Adrenal gland (tissue), 12 donors: ENCODE data around the gene RPL26. TPM values are rescaled to one million over a fixed set of nuclear protein-coding genes. Genes with fewer than 3 reads are reported as not detected.

Experiments used
- DNase-seq, 7 donors: peaks; one replicate each; pipeline ENCODE4 v3.0.0-alpha.2; 2019 to 2020
- H3K27ac ChIP-seq, 5 donors: fragments of 200-600 bp; sonication (generic) in 4 of 5; 1 replicate in 3 of 5; 2 replicates in 2 of 5; pipeline versions ENCODE4 v1.5.1 to v1.8.0; 2016 to 2020; ENCODE audit warnings: mild to moderate bottlenecking in 1 of 5
- H3K27me3 ChIP-seq: fragments of 200-600 bp; 2 replicates; pipeline ENCODE4 v1.8.0; 2021
- H3K36me3 ChIP-seq, 2 donors: fragments of 200-600 bp; replicated peaks in 1 of 2; 1 replicate in 1 of 2; 2 replicates in 1 of 2; pipeline versions ENCODE4 v1.5.1 to v1.8.0; 2018 to 2022
- H3K4me1 ChIP-seq, 2 donors: fragments of 200-600 bp; replicated peaks in 1 of 2; 1 replicate in 1 of 2; 2 replicates in 1 of 2; pipeline versions ENCODE4 v1.5.1 to v1.8.0; 2018 to 2021
- H3K4me3 ChIP-seq, 4 donors: fragments of 200-600 bp; sonication (generic) in 3 of 4; one replicate each; pipeline ENCODE4 v1.5.1; 2016 to 2018
- H3K9me3 ChIP-seq, 3 donors: fragments of 200-600 bp; sonication (generic) in 1 of 3; replicated peaks in 1 of 3; 1 replicate in 2 of 3; 2 replicates in 1 of 3; pipeline versions ENCODE4 v1.5.1 to v1.8.0; 2016 to 2021
- POLR2A ChIP-seq, 2 donors: fragments of 450-650 bp; IDR thresholded peaks; one replicate each; pipeline ENCODE4 v1.6.1; 2017; ENCODE audit warnings: antibody characterized with exemption in 2 of 2, mild to moderate bottlenecking in 2 of 2, moderate library complexity in 1 of 2
- WGBS, 4 donors: extraction: QIAGEN DNeasy Blood & Tissue Kit in 2 of 4; methylation state at CpG; one replicate each; pipeline versions ENCODE4 v1.1.5 to v1.1.7; 2013 to 2017; 5-methylcytosine and 5-hydroxymethylcytosine counted together
- intact Hi-C, 2 donors: fragments of 100-400 bp; cut with DNase I; formaldehyde crosslinking; loops; one replicate each; pipeline versions ENCODE4 v1.14.1 to v1.15.0; 2022 to 2023
- polyA plus RNA-seq, 3 donors: library from polyadenylated mRNA; stranded (reverse); fragments of 200-250 nt in 2 of 3; fragments of 350-450 nt in 1 of 3; fragmentation: Illumina TruSeq in 1 of 3; extraction: RNeasy Lipid Tissue Mini Kit (QIAGEN cat#74804) in 1 of 3; gene quantifications; one replicate each; pipeline ENCODE4 v1.2.3, GENCODE V29; 2013 to 2014
- small RNA-seq, 2 donors: library from RNA; depleted of rRNA; stranded (forward); fragments of <200 nt; gene quantifications; one replicate each; pipeline ENCODE3, GENCODE V24; 2016
- total RNA-seq, 9 donors: library from RNA; depleted of rRNA in 4 of 9; stranded (reverse); fragments of >200 nt in 4 of 9; fragments of 120-200 nt in 1 of 9; fragmentation: NEBNext Ultra II Directional in 1 of 9; extraction: Animal tissue kit (Norgen Biotek cat#: 25700) in 1 of 9; gene quantifications; one replicate each; pipeline versions ENCODE4 v1.1.0 to v1.2.4, GENCODE V29; 2013 to 2023
- TF ChIP-seq, protein P1 (sequence below), 6 experiments: fragments of 450-650 bp in 4 of 6; fragments of 200-600 bp in 2 of 6; sonication (generic) in 1 of 6; IDR thresholded peaks; 1 replicate in 5 of 6; 2 replicates in 1 of 6; pipeline versions ENCODE4 v1.5.1 to v1.8.0; 2016 to 2021; ENCODE audit warnings: antibody characterized with exemption in 6 of 6, mild to moderate bottlenecking in 2 of 6, moderate library complexity in 1 of 6
- donor health status: healthy with polysubstance abuse.
- donor health status: Bipolar disorder and iron deficiency.
- donor health status: DM: yes; HTN: yes; CAD: no.
- donor health status: DM: no; HTN: no; CAD: no.
- donor health status: DM: no; HTN: no; CAD: no.
- donor health status: DM: yes; HTN: yes; CAD: no.

The RPL26 gene
- total and polyA plus RNA-seq, 12 donors, result 1,250 to 3,973 (median 1,971) TPM

DNA sequence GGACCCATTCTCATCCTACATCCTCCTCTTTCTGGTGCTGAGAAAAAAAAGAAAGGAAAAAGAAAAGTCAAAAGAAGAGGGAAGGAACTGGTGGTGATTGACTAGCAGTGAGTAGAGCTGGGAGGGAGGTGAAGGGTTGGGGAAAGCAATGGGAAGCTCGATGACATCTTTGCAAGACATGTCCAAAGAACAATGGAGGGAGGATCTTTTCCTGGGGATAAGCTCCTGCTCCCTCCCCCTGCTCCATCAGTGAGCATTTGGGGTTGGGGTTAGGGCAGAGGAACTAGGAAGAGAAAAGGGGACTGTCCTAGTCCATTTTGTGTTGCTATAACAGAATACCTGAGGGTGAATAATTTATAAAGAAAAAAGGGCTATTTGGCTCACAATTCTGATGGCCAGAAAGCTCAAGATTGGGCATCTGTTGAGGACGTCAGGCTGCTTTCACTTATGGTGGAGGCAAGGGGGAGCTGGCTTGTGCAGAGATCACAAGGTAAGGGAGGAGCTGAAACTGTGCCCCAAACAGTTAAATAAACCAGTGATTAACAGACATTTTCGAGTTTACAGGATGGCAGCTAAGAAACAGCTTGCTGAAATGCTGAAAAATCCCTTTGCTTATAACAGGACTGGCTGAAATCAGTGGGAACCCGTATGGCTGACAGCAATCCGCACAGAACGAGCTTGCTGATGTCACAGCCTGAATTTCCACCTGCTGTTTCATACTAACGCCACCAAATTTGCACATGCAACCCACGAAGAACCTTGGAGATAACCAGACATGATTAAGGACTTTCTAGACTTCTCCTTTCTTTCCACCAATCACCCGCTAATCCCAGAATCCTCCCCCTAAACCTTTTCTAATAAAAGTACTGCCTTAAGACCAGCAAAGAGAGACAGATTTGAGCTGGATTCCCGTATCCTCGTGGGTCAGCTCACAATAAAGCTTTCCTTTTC is 44.9 kb downstream of the RPL26 start:
- no peaks in the 10 kb centered on the region for H3K36me3 ChIP-seq
- intact Hi-C loops, result no loop called here
- H3K4me3 ChIP-seq, result no peak overlapping the region
- TF ChIP-seq POLR2A (IDR thresholded peaks at IDR 0.05), result no peak
- WGBS, 4 donors, result 26 to 30% (median 27%) methylated on average over 11 of the region's 11 CpGs
- H3K4me1 ChIP-seq, result peaks cover 0 to 11% of the 10 kb centered on the region in 2 donors
- peak in 4 of 7 donors; percentile 31 to 64 (median 57) for DNase-seq
- no peaks in the 10 kb centered on the region for H3K9me3 ChIP-seq
- no peak overlapping the region for H3K27ac ChIP-seq
- no peaks in the 10 kb centered on the region for H3K27me3 ChIP-seq

DNA sequence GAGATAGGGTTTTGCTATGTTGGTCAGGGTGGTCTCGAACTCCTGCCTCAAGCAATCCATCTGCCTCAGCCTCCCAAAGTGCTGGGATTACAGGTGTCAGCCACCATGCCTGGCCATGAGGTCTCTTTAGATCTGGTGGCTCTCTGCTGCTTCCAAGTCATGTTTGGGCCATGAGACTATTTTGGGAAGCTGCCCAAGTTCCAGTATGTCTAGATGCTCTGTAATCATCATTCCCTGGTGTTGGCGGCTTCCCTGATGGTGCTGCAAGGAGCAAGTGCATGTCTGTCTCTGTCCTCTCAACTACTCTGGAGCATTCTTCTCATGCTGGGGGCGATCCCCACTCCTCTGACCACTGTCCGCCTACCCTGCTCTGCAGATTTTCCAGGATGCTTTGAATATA is 49.7 kb downstream of the RPL26 start:
- WGBS, 4 donors, result 80 to 94% (median 88%) methylated on average over 3 to 4 of the region's 4 CpGs
- H3K4me3 ChIP-seq, result no peak overlapping the region

DNA sequence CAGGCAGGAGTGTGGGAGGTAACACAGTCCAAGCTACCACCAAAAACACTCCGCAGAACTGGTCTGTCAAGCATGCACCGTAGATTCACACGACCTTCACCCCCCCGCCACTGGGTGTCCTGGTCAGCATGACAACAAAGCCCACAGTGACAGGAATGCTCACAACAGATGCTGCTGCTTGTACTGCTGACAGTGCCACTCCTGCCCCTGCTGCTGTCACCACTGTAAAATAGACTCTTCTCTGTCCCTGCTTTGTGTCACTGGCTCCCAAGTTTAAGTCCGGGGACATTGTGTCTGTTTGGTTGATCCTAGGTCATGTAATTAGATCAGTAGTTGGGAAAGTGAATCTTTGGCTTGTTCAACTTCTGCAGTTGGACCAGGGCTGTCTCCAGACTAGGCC is 50.3 kb downstream of the RPL26 start:
- TF ChIP-seq, protein P1, sequence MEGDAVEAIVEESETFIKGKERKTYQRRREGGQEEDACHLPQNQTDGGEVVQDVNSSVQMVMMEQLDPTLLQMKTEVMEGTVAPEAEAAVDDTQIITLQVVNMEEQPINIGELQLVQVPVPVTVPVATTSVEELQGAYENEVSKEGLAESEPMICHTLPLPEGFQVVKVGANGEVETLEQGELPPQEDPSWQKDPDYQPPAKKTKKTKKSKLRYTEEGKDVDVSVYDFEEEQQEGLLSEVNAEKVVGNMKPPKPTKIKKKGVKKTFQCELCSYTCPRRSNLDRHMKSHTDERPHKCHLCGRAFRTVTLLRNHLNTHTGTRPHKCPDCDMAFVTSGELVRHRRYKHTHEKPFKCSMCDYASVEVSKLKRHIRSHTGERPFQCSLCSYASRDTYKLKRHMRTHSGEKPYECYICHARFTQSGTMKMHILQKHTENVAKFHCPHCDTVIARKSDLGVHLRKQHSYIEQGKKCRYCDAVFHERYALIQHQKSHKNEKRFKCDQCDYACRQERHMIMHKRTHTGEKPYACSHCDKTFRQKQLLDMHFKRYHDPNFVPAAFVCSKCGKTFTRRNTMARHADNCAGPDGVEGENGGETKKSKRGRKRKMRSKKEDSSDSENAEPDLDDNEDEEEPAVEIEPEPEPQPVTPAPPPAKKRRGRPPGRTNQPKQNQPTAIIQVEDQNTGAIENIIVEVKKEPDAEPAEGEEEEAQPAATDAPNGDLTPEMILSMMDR (IDR thresholded peaks at IDR 0.05), result no peak
- no peak for TF ChIP-seq POLR2A (IDR thresholded peaks at IDR 0.05)
- WGBS, 4 donors, result 38 to 56% (median 48%) methylated on average over 5 of the region's 5 CpGs
- H3K36me3 ChIP-seq, result no peaks in the 10 kb centered on the region

More for the DNA sequence above, 49.7 kb downstream of the RPL26 start:
- no peaks in the 10 kb centered on the region for H3K27me3 ChIP-seq
- H3K36me3 ChIP-seq, result no peaks in the 10 kb centered on the region
- H3K27ac ChIP-seq, result no peak overlapping the region
- intact Hi-C loops, result no loop called here
- peaks cover 0 to 6% of the 10 kb centered on the region in 2 donors for H3K4me1 ChIP-seq
- no peak for DNase-seq
- TF ChIP-seq POLR2A (IDR thresholded peaks at IDR 0.05), result no peak
- TF ChIP-seq, protein P1 (IDR thresholded peaks at IDR 0.05), result no peak
- no peaks in the 10 kb centered on the region for H3K9me3 ChIP-seq

DNA sequence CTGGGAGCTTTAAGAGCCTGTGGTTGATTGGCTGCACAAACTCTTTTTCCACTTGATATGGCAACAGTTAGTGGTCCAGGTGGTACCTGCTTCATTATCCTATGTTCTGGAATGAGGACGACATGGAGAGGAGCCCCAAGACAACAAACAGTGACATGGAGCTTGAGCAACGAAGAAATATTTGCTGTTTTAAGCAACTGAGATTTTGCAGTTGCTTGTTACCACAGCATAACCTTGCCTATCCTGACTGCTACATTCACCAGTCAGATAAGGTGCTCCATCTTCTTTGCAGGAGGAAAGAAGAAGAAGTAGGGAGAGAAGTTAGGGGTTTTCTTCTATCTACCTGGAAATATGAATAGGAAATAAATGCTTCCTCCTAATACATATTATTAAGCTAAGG is 50.9 kb downstream of the RPL26 start:
- WGBS, 4 donors, result 81 to 92% (median 88%) methylated on average over 2 of the region's 2 CpGs
- Histone ChIP-seq H3K4me1 (peaks cover 3 to 5% of the 10 kb centered on the region in 2 donors), H3K27ac (no peak overlapping the region), H3K4me3 (no peak overlapping the region), H3K36me3 (no peaks in the 10 kb centered on the region), H3K9me3 (no peaks in the 10 kb centered on the region), H3K27me3 (no peaks in the 10 kb centered on the region)
- TF ChIP-seq, protein P1 (IDR thresholded peaks at IDR 0.05), result no peak
- TF ChIP-seq POLR2A (IDR thresholded peaks at IDR 0.05), result no peak
- intact Hi-C loops, result no loop called here
- DNase-seq, result no peak

More for the DNA sequence above, 50.3 kb downstream of the RPL26 start:
- Histone ChIP-seq H3K4me1 (no peaks in the 10 kb centered on the region), H3K9me3 (no peaks in the 10 kb centered on the region), H3K27ac (no peak overlapping the region), H3K4me3 (no peak overlapping the region), H3K27me3 (no peaks in the 10 kb centered on the region)
- DNase-seq, result peak in 3 of 7 donors; percentile 32 to 65 (median 43)
- intact Hi-C loops, result no loop called here

Small RNA genes within 50 kb of the gene (small RNA-seq; reads per million reads assigned to genes)
- gene RF00265, result 0 reads per million in 2 donors

Other genes with a start within 250 kb of the RPL26 start
- gene PER1, start 230.8 kb downstream of the RPL26 start, total RNA-seq, result 100 to 1,000 TPM in 5 of 9 donors, 10 to 100 TPM in 3, 1 to 10 TPM in 1; 9.9 to 295 (median 108) TPM
- 100 to 1,000 TPM in 2 of 3 donors, 10 to 100 TPM in 1; 12.4 to 360 (median 161) TPM for gene PER1, start 230.8 kb downstream of the RPL26 start, polyA plus RNA-seq
- 100 to 1,000 TPM in 2 of 9 donors, 10 to 100 TPM in 7; 18.8 to 139 (median 39.1) TPM for gene VAMP2, start 220.2 kb downstream of the RPL26 start, total RNA-seq
- gene VAMP2, start 220.2 kb downstream of the RPL26 start, polyA plus RNA-seq, result 100 to 1,000 TPM in 1 of 3 donors, 10 to 100 TPM in 2; 65.8 to 206 (median 81.2) TPM
- gene TMEM107, start 206.8 kb downstream of the RPL26 start, total RNA-seq, result 10 to 100 TPM in 8 of 9 donors, 1 to 10 TPM in 1; 6.2 to 33.6 (median 20.8) TPM
- gene TMEM107, start 206.8 kb downstream of the RPL26 start, polyA plus RNA-seq, result 10 to 100 TPM in 2 of 3 donors, 1 to 10 TPM in 1; 8.3 to 14.0 (median 11.9) TPM
- 10 to 100 TPM; 10.5 to 29.7 (median 14.7) TPM for gene BORCS6, start 193.0 kb downstream of the RPL26 start, total RNA-seq
- gene BORCS6, start 193.0 kb downstream of the RPL26 start, polyA plus RNA-seq, result 1 to 10 TPM; 3.3 to 5.3 (median 5.0) TPM
- gene AURKB, start 172.6 kb downstream of the RPL26 start, total RNA-seq, result 10 to 100 TPM in 1 of 9 donors, 1 to 10 TPM in 8; 1.6 to 14.3 (median 2.2) TPM
- 1 to 10 TPM; 2.0 to 2.2 (median 2.2) TPM for gene AURKB, start 172.6 kb downstream of the RPL26 start, polyA plus RNA-seq
- gene CTC1, start 135.1 kb downstream of the RPL26 start, total RNA-seq, result 10 to 100 TPM in 8 of 9 donors, 1 to 10 TPM in 1; 4.1 to 46.2 (median 21.9) TPM
- gene CTC1, start 135.1 kb downstream of the RPL26 start, polyA plus RNA-seq, result 10 to 100 TPM; 17.6 to 48.6 (median 18.7) TPM
- gene PFAS, start 133.9 kb downstream of the RPL26 start, total RNA-seq, result 10 to 100 TPM in 8 of 9 donors, 1 to 10 TPM in 1; 9.7 to 53.6 (median 23.8) TPM
- gene PFAS, start 133.9 kb downstream of the RPL26 start, polyA plus RNA-seq, result 10 to 100 TPM; 15.6 to 28.6 (median 18.0) TPM
- 10 to 100 TPM; 18.8 to 30.2 (median 25.1) TPM for gene RANGRF, start 94.5 kb downstream of the RPL26 start, total RNA-seq
- gene RANGRF, start 94.5 kb downstream of the RPL26 start, polyA plus RNA-seq, result 10 to 100 TPM; 24.5 to 46.9 (median 41.4) TPM
- gene SLC25A35, start 87.8 kb downstream of the RPL26 start, total RNA-seq, result 10 to 100 TPM in 1 of 9 donors, 1 to 10 TPM in 8; 1.6 to 12.6 (median 3.4) TPM
- gene SLC25A35, start 87.8 kb downstream of the RPL26 start, polyA plus RNA-seq, result 10 to 100 TPM in 2 of 3 donors, 1 to 10 TPM in 1; 7.4 to 22.8 (median 12.2) TPM
- gene ARHGEF15, start 73.0 kb downstream of the RPL26 start, total RNA-seq, result 10 to 100 TPM in 4 of 9 donors, 1 to 10 TPM in 5; 1.8 to 14.4 (median 8.5) TPM
- 10 to 100 TPM in 2 of 3 donors, 1 to 10 TPM in 1; 4.8 to 68.0 (median 15.9) TPM for gene ARHGEF15, start 73.0 kb downstream of the RPL26 start, polyA plus RNA-seq
- not detected for gene ODF4, start 43.4 kb downstream of the RPL26 start, total RNA-seq
- not detected for gene ODF4, start 43.4 kb downstream of the RPL26 start, polyA plus RNA-seq
- gene RNF222, start 14.6 kb upstream of the RPL26 start, total RNA-seq, result not detected
- not detected for gene RNF222, start 14.6 kb upstream of the RPL26 start, polyA plus RNA-seq
- 100 to 1,000 TPM in 1 of 9 donors, 10 to 100 TPM in 8; 21.9 to 265 (median 47.4) TPM for gene NDEL1, start 52.7 kb upstream of the RPL26 start, total RNA-seq
- gene NDEL1, start 52.7 kb upstream of the RPL26 start, polyA plus RNA-seq, result 100 to 1,000 TPM in 1 of 3 donors, 10 to 100 TPM in 2; 27.0 to 108 (median 29.4) TPM
- gene MYH10, start 247.5 kb upstream of the RPL26 start, total RNA-seq, result 100 to 1,000 TPM in 1 of 9 donors, 10 to 100 TPM in 8; 31.9 to 101 (median 47.6) TPM
- 10 to 100 TPM in 2 of 3 donors, 1 to 10 TPM in 1; 9.8 to 31.4 (median 16.4) TPM for gene MYH10, start 247.5 kb upstream of the RPL26 start, polyA plus RNA-seq